ENCODE measurements around the gene EXOC7.

The EXOC7 gene

GRCh38 chr17:76134911-76135809, 31.6 kb upstream of the EXOC7 start:
- Mint-ChIP-seq H3K4me1 (peaks cover 32% of the 10 kb centered on the region), H3K9me3 (no peaks in the 10 kb centered on the region), H3K27me3 (peaks cover 38% of the 10 kb centered on the region), H3K36me3 (no peaks in the 10 kb centered on the region), H3K27ac (peak overlapping the region; percentile 68), H3K4me3 (no peak overlapping the region)
- peak; percentile 23 for DNase-seq
- CTCF ChIA-PET: interaction anchor here (0.8 to 2.1 kb wide), 5 partner anchors 9 to 144 kb away, joined by 3 to 7 read pairs (median 4); no protein-coding TSS in a partner anchor

DNA sequence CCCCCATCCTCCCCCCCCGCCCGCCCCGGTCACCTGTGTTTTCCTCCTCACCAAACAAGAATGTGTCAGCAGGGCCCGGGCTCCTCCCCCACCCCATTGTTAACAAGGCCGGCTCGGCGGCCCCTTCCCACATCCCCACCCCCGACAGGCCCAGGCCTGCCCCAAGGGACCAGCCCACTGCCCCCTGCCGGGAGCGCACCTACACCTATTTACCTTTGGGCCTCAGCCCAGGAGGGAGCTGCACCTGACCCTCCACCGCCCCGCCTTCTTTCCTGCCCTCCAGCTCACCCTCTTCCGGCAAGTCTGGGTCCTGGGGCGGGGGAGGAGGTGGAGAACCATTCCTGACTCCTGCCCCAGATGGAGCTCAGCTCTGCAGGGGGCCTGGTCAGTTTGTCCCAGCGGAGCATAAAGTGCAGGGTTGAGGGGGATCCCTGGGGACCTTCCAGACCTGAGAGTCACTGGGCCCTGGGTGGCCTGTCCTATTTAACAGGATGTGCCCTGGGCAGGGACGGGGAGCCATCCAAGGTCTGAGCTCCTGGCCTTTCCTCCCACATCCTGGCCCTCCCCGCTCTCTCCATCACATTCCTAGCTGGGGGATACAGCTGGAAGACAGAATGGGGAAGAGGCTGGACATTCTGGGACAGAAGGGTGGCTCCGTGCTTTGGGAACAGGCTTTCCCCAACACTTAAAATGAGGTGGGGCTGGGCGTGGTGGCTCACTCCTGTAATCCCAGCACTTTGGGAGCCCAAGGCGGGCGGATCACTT, 29.2 kb upstream of the EXOC7 start:
- Mint-ChIP-seq H3K27me3 (peaks cover 16% of the 10 kb centered on the region), H3K4me3 (no peak overlapping the region), H3K36me3 (no peaks in the 10 kb centered on the region), H3K27ac (no peak overlapping the region), H3K9me3 (no peaks in the 10 kb centered on the region), H3K4me1 (peaks cover 42% of the 10 kb centered on the region)
- DNase-seq: no peak
- CTCF ChIA-PET: interaction anchor here (0.9 to 1.9 kb wide), 4 partner anchors 9 to 147 kb away, joined by 3 to 5 read pairs (median 4); no protein-coding TSS in a partner anchor

DNA sequence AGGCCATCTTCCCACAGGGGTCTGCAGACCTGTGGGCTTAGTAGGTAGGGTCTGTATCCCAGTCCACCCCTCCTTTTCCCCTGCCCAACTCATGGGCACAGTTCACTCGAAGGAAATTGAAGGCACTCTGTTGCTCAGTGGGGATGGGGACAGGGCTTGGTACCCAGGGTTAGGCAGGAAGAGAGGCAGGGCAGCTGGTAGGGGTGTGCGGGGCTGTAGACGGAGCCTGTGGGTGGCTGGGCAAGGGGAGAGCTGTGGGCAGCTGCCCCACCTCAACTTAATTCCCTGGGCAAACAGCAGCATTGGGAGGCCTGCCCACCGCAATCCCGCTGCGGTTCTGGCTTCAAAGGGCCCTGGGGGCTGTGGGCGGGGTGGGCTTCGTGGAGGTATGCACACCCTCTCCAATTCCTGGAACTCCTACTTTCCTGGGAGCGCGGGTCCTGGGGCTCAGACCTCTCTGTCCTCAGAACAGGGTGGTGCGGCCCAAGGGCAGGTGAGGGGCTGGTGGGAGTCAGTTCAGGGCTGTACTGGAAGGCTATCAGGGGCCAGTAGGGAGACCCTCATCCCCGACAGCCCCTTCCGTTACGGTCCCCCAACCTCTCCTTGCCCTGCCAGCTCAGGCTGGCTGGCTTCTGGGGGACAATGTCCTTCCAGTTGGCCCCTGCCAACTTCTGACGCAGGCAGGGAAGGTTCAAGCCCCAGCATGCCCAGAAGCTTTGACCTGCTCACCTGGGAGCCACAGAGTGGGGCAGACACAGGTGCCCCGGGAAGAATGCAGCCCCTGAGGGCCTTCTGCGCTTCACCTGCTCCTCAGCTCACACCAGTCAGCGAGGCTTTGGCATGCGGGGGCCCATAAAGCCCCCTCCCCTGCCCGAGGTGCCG, 28.3 kb upstream of the EXOC7 start:
- H3K36me3 Mint-ChIP-seq: no peaks in the 10 kb centered on the region
- H3K4me3 Mint-ChIP-seq: no peak overlapping the region
- H3K27ac Mint-ChIP-seq: no peak overlapping the region
- H3K27me3 Mint-ChIP-seq: peaks cover 15% of the 10 kb centered on the region
- CTCF ChIA-PET: interaction anchor here (1.3 to 3.0 kb wide), 2 partner anchors 10 to 147 kb away, joined by 3 to 11 read pairs; no protein-coding TSS in a partner anchor
- DNase-seq: no peak
- peaks cover 48% of the 10 kb centered on the region for H3K4me1 Mint-ChIP-seq
- H3K9me3 Mint-ChIP-seq: no peaks in the 10 kb centered on the region

DNA sequence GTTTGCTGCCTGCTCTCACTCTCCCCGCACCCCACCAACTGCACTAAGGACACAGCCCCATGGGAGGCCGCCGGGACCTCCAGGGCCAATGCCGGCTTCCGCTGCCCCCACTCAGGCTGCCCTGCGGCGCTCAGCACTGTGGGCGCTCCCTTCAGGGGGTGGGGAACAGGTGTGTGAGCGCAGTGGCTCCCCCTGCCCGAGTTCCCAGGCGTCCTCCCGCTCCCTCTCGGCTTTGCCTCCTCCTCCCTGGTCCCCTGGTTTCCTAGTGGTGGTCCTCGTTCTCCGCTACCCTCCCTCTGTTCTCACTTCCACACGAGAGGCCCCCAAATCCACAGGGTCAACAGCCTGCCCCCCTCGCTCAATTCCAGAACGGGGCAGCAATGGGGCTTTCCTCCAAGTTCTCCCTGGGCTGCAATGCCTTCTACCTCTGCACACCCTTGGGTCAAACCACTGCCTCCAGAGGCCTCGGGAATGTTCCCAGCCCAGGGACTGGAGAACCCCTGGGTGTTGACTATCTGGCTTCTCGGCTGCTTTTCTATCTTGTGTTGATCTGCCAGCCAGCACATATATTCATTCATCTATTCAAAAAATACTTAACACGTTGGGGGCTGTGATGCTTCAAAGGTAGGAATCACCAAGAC, 27.6 kb upstream of the EXOC7 start:
- Mint-ChIP-seq H3K9me3 (no peaks in the 10 kb centered on the region), H3K4me1 (peaks cover 53% of the 10 kb centered on the region), H3K27me3 (peaks cover 9% of the 10 kb centered on the region), H3K36me3 (no peaks in the 10 kb centered on the region), H3K27ac (no peak overlapping the region), H3K4me3 (no peak overlapping the region)
- CTCF ChIA-PET: interaction anchor here (3.0 kb wide), 1 partner anchor 148 kb away, joined by 11 read pairs; no protein-coding TSS in a partner anchor
- no peak for DNase-seq

DNA sequence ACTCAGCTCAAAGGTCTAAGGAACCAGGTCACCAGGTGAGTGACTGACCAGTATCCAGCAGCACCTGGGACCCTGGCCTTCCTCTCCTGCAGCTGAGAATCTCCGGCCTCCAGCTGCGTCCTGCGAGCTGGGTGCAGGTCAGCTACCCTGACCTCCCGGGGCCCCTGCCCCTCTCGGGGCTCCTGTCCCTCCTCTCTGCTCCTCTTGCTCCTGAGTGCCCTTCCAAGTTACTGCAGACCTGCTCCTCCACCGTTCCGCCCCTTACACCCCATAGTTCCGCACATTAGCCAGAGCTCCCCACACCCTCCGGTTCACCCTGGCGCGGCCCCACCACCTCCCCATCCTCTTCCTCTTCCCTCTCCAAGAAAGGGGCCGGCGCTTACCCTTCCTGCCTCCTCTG, 26.9 kb upstream of the EXOC7 start:
- H3K9me3 Mint-ChIP-seq: no peaks in the 10 kb centered on the region
- no peak overlapping the region for H3K4me3 Mint-ChIP-seq
- H3K27me3 Mint-ChIP-seq: peaks cover 9% of the 10 kb centered on the region
- no peaks in the 10 kb centered on the region for H3K36me3 Mint-ChIP-seq
- DNase-seq: no peak
- peaks cover 56% of the 10 kb centered on the region for H3K4me1 Mint-ChIP-seq
- no peak overlapping the region for H3K27ac Mint-ChIP-seq
- CTCF ChIA-PET: interaction anchor here (3.0 kb wide), 1 partner anchor 149 kb away, joined by 11 read pairs; no protein-coding TSS in a partner anchor

DNA sequence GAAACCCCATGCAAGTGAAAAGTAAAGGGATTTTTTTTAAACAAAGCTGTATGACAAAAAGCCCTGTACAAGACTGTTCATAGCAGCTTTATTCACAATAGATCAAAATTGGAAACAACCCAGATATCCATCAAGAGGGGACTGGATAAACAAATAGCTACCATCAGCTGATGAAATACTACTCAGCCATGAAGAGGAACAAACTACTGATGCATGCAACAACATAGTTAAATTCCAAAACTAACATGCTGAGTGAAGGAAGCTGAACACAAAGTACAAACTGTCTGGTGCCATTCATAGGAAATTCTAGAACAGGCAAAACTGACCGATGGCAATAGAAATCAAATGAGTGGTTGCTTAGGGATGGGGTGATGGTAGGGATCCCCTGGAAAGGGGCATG, 22.3 kb upstream of the EXOC7 start:
- Mint-ChIP-seq H3K27ac (peak overlapping the region; percentile 91), H3K36me3 (no peaks in the 10 kb centered on the region), H3K4me3 (no peak overlapping the region), H3K4me1 (peaks cover 66% of the 10 kb centered on the region), H3K27me3 (peaks cover 5% of the 10 kb centered on the region), H3K9me3 (no peaks in the 10 kb centered on the region)
- CTCF ChIA-PET: interaction anchor here (0.7 to 11.0 kb wide), 13 partner anchors 10 to 492 kb away, joined by 3 to 215 read pairs (median 4); no protein-coding TSS in a partner anchor
- DNase-seq: no peak

DNA sequence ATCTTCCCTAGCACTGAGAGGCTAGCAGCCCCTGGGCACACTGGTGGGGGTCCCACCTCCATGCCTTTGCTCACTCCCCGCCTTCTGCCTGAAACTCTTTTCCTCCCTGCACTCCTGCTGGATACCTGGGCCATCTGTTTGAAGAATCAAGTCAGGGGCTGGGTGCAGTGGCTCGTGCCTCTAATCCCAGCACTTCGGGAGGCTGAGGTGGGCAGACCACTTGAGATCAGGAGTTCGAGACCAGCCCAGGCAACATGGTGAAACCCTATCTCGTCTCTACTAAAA, 21.7 kb upstream of the EXOC7 start:
- no peak for DNase-seq
- CTCF ChIA-PET: interaction anchor here (1.3 to 11.0 kb wide), 6 partner anchors 20 to 155 kb away, joined by 3 to 215 read pairs (median 8); no protein-coding TSS in a partner anchor
- no peak overlapping the region for H3K4me3 Mint-ChIP-seq
- no peaks in the 10 kb centered on the region for H3K36me3 Mint-ChIP-seq
- H3K27ac Mint-ChIP-seq: no peak overlapping the region
- H3K9me3 Mint-ChIP-seq: no peaks in the 10 kb centered on the region
- peaks cover 65% of the 10 kb centered on the region for H3K4me1 Mint-ChIP-seq
- no peaks in the 10 kb centered on the region for H3K27me3 Mint-ChIP-seq

DNA sequence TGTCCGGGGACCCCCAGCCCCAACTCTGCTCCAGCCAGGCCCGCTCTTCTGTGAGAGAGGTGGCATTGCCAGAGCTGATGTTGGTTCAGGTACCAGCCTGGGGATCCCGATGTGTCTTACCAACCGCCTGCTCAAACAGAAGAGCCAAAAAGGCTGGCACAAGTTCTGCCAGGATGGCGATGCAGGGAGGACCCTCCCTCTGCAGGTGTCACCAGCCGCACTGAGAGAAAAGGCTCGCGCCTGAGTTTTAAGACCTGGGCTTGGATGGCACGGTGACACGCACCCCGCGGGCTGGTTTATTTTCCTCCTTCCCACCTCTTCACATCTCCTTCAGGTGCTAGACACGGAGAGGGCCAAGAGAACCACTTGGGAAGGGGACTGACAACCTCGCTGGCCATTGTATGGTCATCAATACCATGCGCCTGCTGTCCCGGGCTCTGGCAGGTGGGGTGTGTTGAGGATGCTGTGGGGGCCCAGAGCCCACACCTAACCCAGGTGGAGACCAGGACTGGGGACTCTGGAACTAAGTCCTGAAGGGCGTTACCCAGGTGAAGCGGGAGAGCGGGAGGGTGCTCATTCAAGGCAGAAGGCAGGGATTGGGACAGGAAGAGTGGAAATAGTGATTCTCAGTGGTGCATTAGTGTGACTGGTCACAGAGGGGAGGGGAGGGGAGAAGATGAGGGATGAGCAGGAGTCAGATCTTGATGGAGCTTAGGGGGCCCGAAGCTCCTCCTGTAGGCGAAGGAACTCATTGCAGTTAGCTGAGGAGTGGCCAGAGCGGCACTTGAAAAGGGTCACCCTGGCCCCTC, 21.2 kb upstream of the EXOC7 start:
- peaks cover 61% of the 10 kb centered on the region for H3K4me1 Mint-ChIP-seq
- no peak overlapping the region for H3K27ac Mint-ChIP-seq
- H3K4me3 Mint-ChIP-seq: no peak overlapping the region
- H3K36me3 Mint-ChIP-seq: no peaks in the 10 kb centered on the region
- no peak for DNase-seq
- H3K9me3 Mint-ChIP-seq: no peaks in the 10 kb centered on the region
- CTCF ChIA-PET: interaction anchor here (0.7 to 11.0 kb wide), 9 partner anchors 8 to 156 kb away, joined by 3 to 215 read pairs (median 5); no protein-coding TSS in a partner anchor
- no peaks in the 10 kb centered on the region for H3K27me3 Mint-ChIP-seq

DNA sequence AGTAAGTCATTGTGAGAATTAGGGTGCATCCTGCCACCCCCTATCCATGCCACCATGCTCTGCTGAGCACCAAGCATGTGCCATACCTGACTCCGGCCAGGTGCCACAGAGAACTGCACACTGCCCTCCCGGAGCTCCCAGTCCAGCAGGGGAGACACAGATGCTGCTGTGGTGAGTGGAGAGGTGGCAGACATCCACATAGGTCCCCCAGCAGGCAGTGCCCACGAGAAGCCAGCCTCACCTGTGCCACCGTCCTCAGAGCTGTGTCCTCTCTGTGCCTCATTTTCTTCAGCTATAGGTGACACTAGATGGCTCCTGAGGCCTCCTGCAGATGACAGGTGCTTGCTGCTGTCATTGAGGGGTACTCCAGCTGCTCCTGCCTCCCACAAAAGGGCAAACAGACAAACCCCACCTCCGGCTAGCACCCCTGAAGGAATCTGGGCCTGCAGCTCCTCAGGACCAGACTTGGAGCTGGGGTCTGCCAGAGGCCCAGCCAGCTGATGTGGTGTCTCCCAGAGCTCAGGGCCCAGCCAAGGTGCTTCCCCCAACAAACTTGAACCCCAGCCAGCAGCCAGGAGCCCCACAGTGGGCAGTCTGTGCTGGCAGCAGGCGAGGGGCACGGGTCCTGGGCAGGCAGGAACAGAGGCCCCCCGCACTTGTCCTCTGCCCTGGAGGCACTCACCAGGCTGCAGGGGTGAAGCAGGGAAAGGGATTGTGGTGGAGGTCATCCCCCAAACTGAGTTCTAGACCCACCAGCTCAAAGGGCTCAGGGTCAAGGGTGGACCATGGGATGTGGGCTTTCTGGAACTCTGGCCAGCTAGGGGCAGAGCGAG, 20.4 kb upstream of the EXOC7 start:
- no peak for DNase-seq
- CTCF ChIA-PET: interaction anchor here (0.7 to 11.0 kb wide), 13 partner anchors 9 to 157 kb away, joined by 3 to 215 read pairs (median 3); no protein-coding TSS in a partner anchor
- Mint-ChIP-seq H3K27me3 (peaks cover 5% of the 10 kb centered on the region), H3K9me3 (no peaks in the 10 kb centered on the region), H3K4me1 (peaks cover 56% of the 10 kb centered on the region), H3K27ac (peak overlapping the region; percentile 75), H3K36me3 (no peaks in the 10 kb centered on the region), H3K4me3 (no peak overlapping the region)

DNA sequence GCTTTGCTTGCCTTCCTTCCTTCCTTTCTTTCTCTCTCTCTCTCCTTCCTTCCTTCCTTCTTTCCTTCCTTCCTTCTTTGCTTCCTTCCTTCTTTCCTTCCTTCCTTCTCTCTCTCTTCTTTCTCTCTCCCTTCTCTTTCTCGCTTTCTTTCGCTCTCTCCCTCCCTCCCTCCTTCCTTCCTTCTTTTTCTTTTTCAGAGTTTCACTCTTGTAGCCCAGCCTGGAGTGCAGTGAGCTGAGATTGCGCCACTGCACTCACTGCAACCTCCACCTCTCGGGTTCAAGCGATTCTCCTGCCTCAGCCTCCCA, 19.6 kb upstream of the EXOC7 start:
- H3K27ac Mint-ChIP-seq: peak overlapping the region; percentile 82
- H3K27me3 Mint-ChIP-seq: peaks cover 5% of the 10 kb centered on the region
- no peaks in the 10 kb centered on the region for H3K9me3 Mint-ChIP-seq
- DNase-seq: no peak
- H3K4me3 Mint-ChIP-seq: no peak overlapping the region
- peaks cover 50% of the 10 kb centered on the region for H3K4me1 Mint-ChIP-seq
- CTCF ChIA-PET: interaction anchor here (0.8 to 11.0 kb wide), 12 partner anchors 12 to 157 kb away, joined by 3 to 215 read pairs (median 4); no protein-coding TSS in a partner anchor
- H3K36me3 Mint-ChIP-seq: no peaks in the 10 kb centered on the region

- H3K9me3 Mint-ChIP-seq: no peaks in the 10 kb centered on the region
- H3K4me3 Mint-ChIP-seq: no peak overlapping the region
- peaks cover 5% of the 10 kb centered on the region for H3K27me3 Mint-ChIP-seq
- DNase-seq: no peak
- H3K4me1 Mint-ChIP-seq: peaks cover 49% of the 10 kb centered on the region
- H3K36me3 Mint-ChIP-seq: no peaks in the 10 kb centered on the region
- peak overlapping the region; percentile 82 for H3K27ac Mint-ChIP-seq
- CTCF ChIA-PET: interaction anchor here (0.5 to 11.0 kb wide), 12 partner anchors 10 to 158 kb away, joined by 3 to 215 read pairs (median 4); no protein-coding TSS in a partner anchor
Observed at GRCh38 chr17:76122431-76123190, 19.0 kb upstream of the EXOC7 start.
